Stimulated activated CD4-positive, alpha-beta T cell treated with anti-CD3 and anti-CD28 coated beads, Interleukin-15, amount 100 ng/mL, for 48 hours (primary cell): ENCODE data around the gene PLEKHB2.
"Not testable (repeated sequence)": the region's sequence is repeated elsewhere in the genome, so short reads cannot be mapped to it uniquely, and the experiment has no call there.

ENCODE experiments used
- DNase-seq, 2 donors: peaks; one replicate each; pipeline ENCODE4 v3.0.0-alpha.2; 2020; ENCODE audit warnings: low read depth in 2 of 2

Gene PLEKHB2

DNA sequence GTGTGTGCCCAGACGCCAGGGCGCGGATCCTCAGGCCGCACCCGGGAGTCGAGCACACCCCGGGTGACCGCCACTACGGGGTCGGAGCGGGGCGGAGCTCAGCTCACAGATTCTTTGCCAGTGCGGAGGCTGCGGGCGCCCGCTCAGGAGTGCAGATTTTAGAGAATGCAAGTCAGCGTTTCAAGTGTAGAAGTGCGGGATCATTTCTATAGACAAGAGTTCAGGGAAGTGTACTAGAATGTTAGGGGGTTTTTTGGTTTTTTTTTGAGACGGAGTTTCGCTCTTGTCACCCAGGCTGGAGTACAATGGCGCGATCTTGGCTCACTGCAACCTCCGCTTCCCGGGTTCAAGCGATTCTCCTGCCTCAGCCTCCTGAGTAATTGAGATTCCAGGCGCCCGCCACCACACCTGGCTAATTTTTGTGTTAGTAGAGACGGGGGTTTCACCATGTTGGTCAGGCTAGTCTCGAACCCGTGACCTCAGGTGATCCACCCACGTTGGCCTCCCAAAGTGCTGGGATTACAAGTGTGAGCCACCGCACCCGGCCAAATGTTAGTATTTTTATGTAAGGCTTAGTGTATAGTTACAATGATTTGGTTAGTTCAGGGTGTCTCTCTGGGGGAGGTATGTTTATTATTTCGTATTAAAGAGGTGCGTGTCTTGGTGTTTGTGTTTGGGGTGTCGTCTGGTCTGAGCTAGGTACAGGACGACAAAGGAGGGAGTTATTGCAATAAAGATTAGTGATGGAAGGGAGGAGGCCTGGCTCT is 11.3 kb upstream of the PLEKHB2 start:
- no peak for DNase-seq

- no peak for DNase-seq
Measured at GRCh38 chr2:131094463-131095281, 10.5 kb upstream of the PLEKHB2 start.

GRCh38 chr2:131103165-131103564 is 2.0 kb upstream of the PLEKHB2 start:
- no peak for DNase-seq

DNA sequence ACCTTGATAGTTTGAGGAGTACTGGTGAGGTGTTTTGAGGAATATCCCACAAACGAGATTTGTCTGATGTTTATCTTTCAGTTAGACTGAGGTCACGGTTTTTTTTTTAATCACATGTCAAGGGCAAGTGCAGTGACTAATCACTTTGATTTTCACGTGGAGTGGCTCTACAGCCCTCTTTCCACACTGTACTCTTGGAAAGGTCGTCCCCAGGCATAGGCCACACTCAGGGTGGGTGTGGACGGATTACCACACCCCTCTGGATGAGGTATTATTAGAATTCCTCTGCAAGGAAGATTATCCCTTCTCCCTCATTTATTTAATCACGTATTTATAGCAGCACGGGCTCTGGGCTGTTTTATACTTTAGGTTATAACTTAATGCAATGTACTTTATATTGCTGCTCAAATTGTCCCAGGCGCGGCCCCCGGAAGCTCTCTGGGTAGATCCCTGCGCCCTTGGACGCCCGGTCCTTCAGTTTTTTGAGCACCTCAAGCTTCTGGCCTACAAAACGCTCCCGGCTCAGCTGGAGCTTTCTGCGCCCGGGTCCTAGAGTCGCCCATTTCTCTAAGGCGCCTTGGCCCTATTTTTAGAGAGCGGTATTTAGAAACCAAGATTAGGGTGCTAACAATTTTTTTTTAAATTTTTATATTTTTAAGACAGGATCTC is 515 bp upstream of the PLEKHB2 start:
- peak in 1 of 2 donors; percentile 19 for DNase-seq

DNA sequence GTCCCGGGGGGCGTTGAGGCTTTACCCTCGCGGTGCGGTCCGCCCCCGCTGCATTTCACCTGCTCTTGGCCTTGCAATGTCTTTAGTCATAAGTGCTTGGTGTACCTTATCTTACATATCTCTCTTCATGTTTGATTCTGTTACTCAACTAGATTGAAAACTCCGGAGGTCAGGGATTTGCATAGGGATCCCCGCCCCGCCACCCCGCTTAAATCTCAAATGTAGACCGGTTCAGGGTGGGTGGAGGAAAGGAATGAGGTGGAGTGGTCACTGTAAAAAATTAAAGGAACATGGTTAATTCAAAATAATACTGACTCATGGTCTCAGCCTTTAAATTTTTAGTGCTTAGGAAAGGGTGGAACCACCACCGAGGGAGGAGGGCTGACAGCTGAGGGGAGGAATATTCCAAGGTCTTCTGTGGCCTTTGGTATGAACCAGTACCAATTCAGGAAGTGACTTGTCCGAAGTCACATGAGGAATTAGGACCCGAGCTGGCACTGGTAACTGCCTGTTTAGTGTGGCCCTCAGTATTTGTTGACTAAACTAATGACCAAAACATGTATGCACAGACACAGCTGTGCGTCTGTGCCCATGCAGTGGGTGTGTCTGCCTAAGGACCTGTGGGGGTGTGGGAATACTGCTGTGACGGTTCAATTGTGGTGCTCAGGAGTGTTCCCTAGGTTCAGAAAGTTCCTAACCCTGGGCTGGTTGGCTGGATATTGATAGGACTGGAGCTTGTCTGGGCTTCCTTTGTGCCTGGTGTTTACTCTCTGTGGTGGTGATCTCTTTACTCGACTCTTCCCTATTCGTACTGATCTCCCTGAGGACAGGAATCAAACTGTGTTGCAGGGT is 1.0 kb downstream of the PLEKHB2 start:
- peak in 1 of 2 donors; percentile 36 for DNase-seq

GRCh38 chr2:131112529-131112928 is 7.4 kb downstream of the PLEKHB2 start:
- DNase-seq: no peak

GRCh38 chr2:131113566-131114227 is 8.6 kb downstream of the PLEKHB2 start:
- DNase-seq: no peak

- not testable (repeated sequence) for DNase-seq
Measured at GRCh38 chr2:131114950-131115349, 9.8 kb downstream of the PLEKHB2 start.

GRCh38 chr2:131115752-131116151 is 10.6 kb downstream of the PLEKHB2 start:
- DNase-seq: no peak

DNA sequence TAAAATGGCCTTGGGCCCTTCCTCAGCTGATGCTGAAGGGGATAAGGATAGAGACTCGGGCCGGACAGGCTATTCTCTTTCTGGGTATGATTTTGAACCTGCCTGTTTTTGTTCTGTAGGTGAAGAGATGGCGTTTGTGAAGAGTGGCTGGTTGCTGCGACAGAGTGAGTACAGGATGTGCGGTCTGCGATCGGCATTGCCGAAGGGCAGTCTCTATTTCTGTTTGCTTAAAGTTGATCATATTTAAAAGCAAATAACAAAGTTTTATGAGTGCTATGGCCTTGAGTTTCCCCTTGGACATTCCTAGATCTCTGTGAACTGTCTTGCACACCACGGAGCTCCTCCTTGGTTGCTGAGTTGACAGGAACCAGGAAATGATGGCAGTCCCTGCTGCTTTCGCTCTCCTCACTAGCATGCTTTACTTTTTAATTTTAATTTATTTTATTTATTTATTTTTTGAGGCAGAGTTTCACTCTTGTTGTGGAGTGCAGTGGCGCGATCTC is 15.7 kb downstream of the PLEKHB2 start:
- DNase-seq: no peak

GRCh38 chr2:131121464-131121863 is 16.3 kb downstream of the PLEKHB2 start:
- DNase-seq: no peak

- no peak for DNase-seq
Measured at GRCh38 chr2:131122496-131122895, 17.4 kb downstream of the PLEKHB2 start.

GRCh38 chr2:131123192-131123591 is 18.1 kb downstream of the PLEKHB2 start:
- no peak for DNase-seq

GRCh38 chr2:131125195-131125757 is 20.1 kb downstream of the PLEKHB2 start:
- DNase-seq: no peak

- no peak for DNase-seq
Measured at GRCh38 chr2:131126436-131126835, 21.3 kb downstream of the PLEKHB2 start.

DNA sequence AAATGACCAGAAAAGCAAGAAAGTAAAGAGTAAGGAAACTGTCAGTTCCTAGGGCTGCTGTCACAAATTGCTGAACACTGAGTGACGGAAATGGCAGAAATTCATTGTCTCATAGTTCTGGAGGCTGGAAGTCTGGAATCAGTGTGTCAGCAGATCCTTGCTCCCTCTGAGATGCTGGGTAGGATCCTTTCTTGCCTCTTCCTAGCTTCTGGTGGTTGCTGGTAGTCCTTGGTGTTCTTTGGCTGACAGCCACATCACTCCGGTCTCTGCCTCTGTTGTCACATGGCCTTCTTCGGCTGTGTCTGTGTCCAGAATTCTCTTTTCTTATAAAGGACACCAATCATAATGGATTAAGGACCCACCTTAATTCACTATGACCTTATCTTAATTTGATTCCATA is 21.9 kb downstream of the PLEKHB2 start:
- DNase-seq: no peak

DNA sequence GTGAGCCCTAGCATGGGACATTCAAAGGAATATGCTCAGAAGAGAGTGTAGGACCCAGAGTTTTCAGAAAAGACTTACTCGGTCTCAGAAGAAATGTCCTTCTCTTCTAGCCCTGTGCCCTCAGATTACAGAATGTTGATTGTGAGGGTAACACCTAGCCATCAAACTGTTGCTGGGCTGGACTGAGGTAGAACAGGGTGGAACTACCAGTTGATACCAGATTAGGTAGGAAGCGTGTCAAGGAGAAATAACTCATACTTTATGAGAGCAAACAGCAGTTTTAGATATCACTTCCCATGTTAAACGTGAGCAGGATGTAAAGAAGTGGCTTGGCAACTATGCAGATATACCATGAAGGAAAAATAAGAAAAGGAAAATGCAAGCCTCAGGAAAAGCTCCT is 22.8 kb downstream of the PLEKHB2 start:
- DNase-seq: no peak

DNA sequence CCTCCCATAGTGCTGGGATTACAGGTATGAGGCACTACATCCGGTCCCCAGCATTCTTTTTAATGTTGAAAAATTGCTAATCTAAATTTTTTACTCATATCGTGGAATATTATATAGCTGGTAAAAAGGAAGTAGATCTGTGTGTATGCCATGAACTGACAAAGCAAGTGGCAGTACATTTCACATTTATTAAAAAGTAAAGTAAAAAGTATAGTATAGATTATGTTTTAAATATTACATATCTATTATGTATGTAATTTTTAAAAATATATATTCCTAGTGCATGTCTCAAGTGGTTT is 25.1 kb downstream of the PLEKHB2 start:
- no peak for DNase-seq

DNA sequence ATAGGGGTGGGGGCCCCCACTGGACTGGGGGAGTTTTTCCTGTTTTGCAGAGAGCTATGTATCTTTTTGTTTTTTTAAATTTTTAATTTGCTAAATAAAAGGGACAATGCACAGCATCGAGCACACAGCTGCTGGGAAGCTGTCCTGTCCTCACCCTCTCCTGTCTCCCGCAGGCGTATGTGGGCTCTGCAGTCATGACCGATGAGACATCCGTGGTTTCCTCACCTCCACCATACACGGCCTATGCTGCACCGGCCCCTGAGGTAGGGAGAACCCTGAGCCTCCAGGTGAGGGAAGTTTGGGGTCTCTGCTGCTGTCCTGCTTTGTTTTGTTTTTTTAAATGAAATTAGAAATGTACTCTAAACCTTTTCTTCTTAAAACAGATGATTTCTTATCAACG is 27.6 kb downstream of the PLEKHB2 start:
- DNase-seq: no peak

DNA sequence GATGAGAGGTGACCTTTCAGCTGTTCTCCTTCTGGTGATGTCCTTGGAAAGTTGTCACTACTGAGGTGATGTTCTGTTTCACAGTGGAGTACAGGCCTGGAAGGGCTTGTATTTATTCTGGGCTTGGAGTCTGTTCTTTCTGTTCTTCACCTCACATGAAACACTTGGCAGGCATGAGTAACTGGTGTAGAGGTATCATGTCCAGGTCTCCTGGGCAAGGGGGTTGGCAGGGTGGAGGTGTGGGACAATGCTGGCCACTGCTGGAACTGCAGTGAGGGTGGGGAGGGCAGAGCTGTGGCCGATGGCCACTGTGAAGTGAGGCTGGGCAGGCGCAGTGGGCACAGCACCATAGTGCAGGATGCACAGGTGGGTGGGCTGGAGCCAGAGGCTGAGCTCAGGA is 35.4 kb downstream of the PLEKHB2 start:
- no peak for DNase-seq

GRCh38 chr2:131142849-131143248 is 37.7 kb downstream of the PLEKHB2 start:
- no peak for DNase-seq
